ENCODE data around the gene PLCH2.

The PLCH2 gene

DNA sequence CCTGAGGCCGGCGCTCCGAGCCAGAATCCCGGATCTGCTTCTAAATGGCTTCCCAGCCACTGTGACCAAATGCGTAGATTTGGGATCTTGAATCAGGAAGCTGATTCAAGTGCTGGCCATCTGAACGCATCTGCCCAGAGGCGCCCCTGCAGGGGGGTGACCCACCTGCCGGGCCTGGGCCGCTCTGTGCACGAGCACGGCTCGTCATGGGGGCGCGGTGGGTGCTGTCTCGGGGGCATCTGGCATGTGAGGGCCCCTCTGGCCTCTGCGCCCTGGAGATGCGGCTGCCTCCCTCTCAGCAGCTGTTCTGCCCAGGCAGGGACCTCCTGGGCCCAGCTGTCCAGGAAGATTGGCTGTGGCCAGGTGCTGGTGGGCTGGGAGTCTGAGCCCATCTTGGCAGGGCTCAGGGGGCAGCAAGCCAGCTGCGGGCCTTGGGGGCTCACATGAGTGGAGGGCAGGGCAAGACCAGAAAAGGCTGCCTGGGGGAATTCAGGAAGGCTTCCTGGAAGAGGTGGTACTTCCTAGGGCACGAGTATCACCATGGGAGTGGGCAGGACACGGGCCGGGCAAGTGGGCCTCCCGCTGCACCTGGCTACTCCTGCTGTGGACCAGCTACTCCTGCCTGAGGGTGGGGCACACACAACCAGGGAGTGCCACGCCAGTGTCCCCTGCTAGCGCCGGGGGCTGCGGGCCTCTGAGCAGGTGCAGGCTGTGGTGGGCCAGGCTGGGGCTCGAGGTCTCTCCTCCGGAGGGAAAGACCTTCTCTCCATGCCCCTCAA lies 25.1 kb downstream of the PLCH2 start:
- no peak for DNase-seq (ENCODE audit: low spot score)

DNA sequence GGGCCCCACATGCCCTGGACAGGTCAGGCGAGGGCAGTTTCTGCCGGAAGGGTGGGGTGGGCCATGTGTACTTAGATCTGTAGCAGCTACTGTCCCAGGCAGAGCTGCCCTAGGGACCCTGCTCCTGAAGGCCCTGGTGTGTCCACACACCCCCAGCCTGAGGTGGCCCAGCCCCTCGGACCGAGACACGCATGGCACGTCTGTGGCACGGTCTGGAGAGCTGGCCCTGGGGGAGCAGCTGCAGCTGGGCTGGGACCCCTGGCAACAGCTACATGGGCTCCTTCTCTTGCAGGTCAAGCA lies 25.7 kb downstream of the PLCH2 start:
- no peak for DNase-seq (ENCODE audit: low spot score)

GRCh38 chr1:2502210-2502609 lies 26.1 kb downstream of the PLCH2 start:
- no peak for DNase-seq (ENCODE audit: low spot score)

- DNase-seq (ENCODE audit: low spot score), result no peak
Measured at GRCh38 chr1:2502661-2503553, 26.8 kb downstream of the PLCH2 start.

DNA sequence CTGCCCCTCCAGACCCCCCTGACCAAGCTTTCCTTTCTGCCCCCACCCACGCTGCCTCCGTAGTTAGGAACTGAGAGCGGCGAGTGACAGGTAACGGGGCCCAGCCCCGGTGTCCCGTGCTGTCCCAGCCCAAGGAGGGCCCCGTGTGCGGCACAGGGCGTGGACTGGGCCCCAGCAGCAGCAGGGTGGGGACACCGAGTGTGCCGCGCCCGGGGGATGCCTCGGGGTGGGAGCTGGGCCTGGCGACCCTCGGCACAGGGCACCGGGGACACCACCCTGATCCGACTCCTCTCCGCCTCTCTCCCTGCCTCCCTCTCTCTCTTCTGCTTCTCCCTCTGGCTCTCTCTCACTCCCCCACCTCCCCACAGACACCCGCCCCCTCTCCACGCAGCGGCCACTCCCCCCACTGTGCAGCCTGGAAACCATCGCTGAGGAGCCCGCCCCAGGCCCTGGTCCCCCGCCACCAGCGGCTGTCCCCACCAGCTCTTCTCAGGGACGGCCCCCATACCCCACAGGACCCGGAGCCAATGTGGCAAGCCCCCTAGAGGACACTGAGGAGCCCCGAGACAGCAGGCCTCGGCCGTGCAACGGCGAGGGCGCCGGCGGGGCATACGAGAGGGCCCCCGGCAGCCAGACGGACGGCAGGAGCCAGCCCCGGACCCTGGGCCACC lies 27.6 kb downstream of the PLCH2 start:
- no peak for DNase-seq (ENCODE audit: low spot score)

- DNase-seq (ENCODE audit: low spot score), result no peak
Measured at GRCh38 chr1:2504225-2504948, 28.3 kb downstream of the PLCH2 start.

- no peak for DNase-seq (ENCODE audit: low spot score)
Measured at GRCh38 chr1:2504949-2505272, 28.8 kb downstream of the PLCH2 start.

DNA sequence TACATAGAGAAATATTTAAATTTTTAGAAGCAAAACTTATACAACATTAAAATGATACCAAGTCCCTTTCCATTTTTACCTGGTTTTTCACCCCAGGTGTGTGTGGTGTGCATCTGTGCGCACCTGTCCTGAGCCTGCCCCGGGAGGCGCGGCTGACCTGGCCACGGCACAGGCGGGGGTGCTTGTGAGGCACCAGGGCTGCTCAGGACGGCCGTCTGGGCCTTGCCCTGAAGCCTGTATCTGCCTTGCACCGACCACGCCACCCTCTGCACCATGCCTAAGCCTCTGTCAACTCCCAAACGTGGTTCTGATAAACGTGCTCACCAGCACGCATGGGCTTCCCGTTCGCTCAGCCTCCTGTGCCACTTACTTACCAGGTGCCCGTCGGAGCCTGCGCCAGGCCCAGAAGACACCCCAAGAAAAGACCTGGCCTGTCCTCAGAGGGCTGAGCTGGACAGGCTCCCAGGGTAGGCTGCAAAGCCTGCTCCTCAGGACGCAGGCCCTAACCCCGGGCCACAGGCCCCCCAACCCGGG lies 29.4 kb downstream of the PLCH2 start:
- DNase-seq (ENCODE audit: low spot score), result no peak

- DNase-seq (ENCODE audit: low spot score), result no peak
Measured at GRCh38 chr1:2506007-2506860, 30.1 kb downstream of the PLCH2 start.

- no peak for DNase-seq (ENCODE audit: low spot score)
Measured at GRCh38 chr1:2506901-2507565, 30.9 kb downstream of the PLCH2 start.

DNA sequence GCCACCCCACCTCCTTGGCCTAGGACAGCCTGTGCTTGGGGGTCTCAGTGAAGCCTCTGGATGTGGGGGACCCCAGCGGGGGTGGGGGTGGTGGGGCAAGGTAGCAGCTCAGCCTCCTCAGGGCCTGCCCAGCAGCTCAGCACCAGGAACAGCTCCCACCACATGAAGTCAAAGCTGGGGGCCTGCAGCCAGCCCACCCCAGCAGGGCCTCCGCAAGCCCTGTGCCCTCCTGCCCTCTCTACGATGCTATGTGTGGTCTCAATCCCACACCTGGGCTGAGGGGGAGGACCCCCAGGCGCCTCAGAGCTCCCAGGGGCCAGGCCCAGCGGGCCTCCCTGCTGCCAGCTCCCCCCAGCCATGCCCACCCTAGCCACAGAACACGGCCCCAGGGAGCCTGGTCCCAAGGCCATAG lies 31.7 kb downstream of the PLCH2 start:
- no peak for DNase-seq (ENCODE audit: low spot score)

GRCh38 chr1:2508180-2508579 lies 32.1 kb downstream of the PLCH2 start:
- no peak for DNase-seq (ENCODE audit: low spot score)

DNA sequence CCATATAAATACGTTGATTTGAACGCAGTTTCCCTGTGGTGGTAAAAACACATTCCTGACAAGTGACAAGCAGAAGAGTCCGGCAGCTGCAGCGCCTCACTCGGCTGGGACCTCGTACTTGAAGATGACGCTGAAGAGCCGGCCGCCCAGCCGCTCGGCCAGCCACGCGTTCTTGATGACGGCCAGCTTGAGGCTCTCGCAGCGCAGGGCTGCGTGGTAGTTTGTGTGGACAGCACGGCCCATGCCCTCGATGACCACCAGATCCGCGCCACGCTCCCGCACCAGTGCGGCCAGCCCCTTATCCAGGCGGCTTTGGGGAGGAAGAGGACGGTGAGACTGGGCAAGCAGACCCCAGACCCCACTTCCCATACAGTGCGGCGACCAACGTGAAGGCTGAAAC lies 32.7 kb downstream of the PLCH2 start:
- no peak for DNase-seq (ENCODE audit: low spot score)

DNA sequence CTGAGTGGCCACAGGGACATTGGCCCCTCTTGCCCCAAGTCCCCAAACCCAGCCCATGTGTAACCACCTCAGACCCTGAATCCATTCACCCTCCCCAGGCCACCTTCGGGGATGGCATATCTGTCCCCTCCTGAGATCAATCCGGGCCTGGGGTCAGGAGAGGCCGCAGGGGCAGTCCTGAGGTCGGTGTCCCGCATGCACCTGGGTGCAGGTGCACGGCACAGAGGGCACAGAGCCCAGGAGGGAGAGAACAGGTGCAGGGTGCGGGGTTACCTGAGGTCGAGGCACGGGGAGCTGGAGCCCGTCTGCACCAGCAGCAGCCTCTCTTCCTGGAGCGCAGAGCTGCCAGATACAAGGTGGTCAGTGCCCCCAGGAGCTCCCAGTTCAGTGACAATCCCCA lies 33.5 kb downstream of the PLCH2 start:
- no peak for DNase-seq (ENCODE audit: low spot score)

DNA sequence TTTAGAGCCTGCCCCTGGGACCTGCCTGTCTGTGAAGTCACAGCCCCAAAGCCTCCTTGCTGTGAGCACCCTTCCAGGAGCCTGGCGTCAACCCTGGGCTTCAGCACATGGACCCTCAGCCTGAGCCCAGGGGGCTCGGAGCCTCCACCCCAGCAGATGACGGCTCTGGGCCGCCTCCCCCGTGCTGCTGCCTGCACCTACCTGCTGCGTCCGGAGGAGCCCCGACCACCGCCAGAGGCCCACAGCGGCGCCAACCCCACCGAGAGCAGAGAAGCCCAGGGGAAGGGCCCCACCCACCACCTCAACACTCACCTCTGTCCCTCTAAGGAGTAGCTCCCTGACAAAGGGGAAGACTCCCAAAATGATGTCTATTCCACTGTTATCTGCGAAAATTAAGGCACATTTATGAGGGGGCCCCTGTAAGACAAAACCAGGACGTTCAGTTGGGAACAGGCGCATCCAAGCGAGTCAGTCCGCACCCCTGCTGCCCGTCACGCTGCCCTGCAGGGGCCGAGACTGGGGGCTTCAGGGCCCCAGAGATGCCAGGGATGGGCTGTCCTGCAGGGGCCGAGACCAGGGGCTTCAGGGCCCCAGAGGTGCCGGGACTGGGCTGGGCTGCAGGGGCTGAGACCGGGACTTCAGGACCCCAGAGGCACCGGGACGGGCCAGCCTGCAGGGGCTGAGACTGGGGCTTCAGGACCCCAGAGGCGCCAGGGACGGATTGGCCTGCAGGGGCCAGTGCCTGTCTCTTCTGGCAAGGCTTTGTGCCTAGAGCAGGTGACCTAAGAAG lies 34.5 kb downstream of the PLCH2 start:
- no peak for DNase-seq (ENCODE audit: low spot score)

GRCh38 chr1:2512862-2513421 lies 36.9 kb downstream of the PLCH2 start:
- no peak for DNase-seq (ENCODE audit: low spot score)

- DNase-seq (ENCODE audit: low spot score), result no peak
Measured at GRCh38 chr1:2513939-2514652, 38.0 kb downstream of the PLCH2 start.

DNA sequence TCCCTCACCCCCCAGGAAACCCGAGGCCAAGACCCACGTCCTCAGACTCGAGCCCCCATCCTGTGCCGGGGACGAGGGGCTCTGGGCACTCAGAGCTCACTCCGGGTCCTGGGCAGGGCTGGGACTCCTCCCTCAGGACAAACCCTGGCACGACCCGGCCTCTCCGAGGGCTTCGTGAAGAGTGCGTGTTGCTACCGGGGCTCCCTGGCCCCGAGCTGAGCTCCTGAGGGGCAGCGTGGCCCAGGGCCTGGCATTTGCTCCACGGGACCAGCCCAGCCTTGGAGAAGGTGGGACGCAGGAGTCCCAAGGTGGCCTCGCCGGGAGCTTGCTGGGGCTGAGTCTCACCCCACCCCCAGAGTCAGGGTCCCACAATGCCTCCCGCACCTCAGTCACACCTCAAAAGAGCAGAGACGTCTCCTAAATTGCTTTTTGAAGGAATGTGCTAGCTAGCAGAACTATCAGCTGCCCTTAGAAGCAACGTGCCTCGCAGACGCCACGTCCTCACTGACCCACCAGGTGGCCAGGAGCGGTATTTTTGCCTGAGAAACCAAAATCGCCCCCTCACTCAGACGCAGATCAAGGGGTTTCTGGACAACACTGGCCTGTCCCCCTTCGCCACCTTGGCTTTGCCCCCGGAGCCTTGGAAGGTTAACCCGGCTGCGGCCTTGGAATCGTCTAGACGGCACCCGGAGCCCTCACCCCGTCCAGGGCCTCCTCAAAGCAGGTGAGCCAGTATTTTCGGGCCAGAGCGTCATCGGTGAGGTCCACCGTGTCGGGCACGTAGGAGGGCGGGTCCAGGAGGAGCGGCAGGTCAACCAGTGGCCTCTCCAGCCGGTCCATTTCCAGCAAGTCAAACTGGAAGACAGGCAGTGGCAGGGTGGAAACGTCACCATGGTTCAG lies 39.0 kb downstream of the PLCH2 start:
- no peak for DNase-seq (ENCODE audit: low spot score)

Measured in HuH-7.5 (cell line).